ENCODE measurements around the gene ASIC4.
A peak's percentile ranks its signal among the peaks of the same experiment; 100 is the strongest.

The ASIC4 gene

GRCh38 chr2:219514196-219514761 lies at the start of gene ASIC4:
Gene ASIC4 (plus strand): TSS chr2:219514482. CDS start chr2:219514725, 243 bp downstream.
- DNase-seq: peak in 7 of 51 donors; percentile 11 to 32 (median 17)

GRCh38 chr2:219465659-219466561 lies 48.4 kb upstream of the ASIC4 start:
- no peak for DNase-seq

GRCh38 chr2:219466816-219467735 lies 47.2 kb upstream of the ASIC4 start:
- DNase-seq: no peak

- DNase-seq: no peak
Observed at GRCh38 chr2:219467736-219468075, 46.6 kb upstream of the ASIC4 start.

GRCh38 chr2:219468410-219469185 lies 45.7 kb upstream of the ASIC4 start:
- DNase-seq: no peak

GRCh38 chr2:219469186-219469724 lies 45.0 kb upstream of the ASIC4 start:
- peak in 1 of 51 donors; percentile 25 for DNase-seq

- no peak for DNase-seq
Observed at GRCh38 chr2:219470429-219470828, 43.9 kb upstream of the ASIC4 start.

GRCh38 chr2:219471476-219472371 lies 42.6 kb upstream of the ASIC4 start:
- DNase-seq: no peak

- no peak for DNase-seq
Observed at GRCh38 chr2:219472629-219473187, 41.6 kb upstream of the ASIC4 start.

- DNase-seq: no peak
Observed at GRCh38 chr2:219473511-219473910, 40.8 kb upstream of the ASIC4 start.

- DNase-seq: peak in 2 of 51 donors; percentile 11 to 21
Observed at GRCh38 chr2:219474285-219475060, 39.8 kb upstream of the ASIC4 start.

- no peak for DNase-seq
Observed at GRCh38 chr2:219475278-219475677, 39.0 kb upstream of the ASIC4 start.

- DNase-seq: peak in 35 of 51 donors; percentile 1 to 70 (median 24)
Observed at GRCh38 chr2:219475697-219476651, 38.3 kb upstream of the ASIC4 start.

GRCh38 chr2:219476652-219477151 lies 37.6 kb upstream of the ASIC4 start:
- no peak for DNase-seq

GRCh38 chr2:219477179-219477578 lies 37.1 kb upstream of the ASIC4 start:
- no peak for DNase-seq

- DNase-seq: no peak
Observed at GRCh38 chr2:219477815-219478214, 36.5 kb upstream of the ASIC4 start.

GRCh38 chr2:219478916-219479315 lies 35.4 kb upstream of the ASIC4 start:
- DNase-seq: no peak
